ENCODE results near the gene BATF3. TPM values are rescaled to one million over a fixed set of nuclear protein-coding genes. Genes with fewer than 3 reads are reported as not detected.
"Not testable (repeated sequence)": the region's sequence is repeated elsewhere in the genome, so short reads cannot be mapped to it uniquely, and the experiment has no call there.

The BATF3 gene
- total RNA-seq, 4 donors from 2014 or later: 0.38 to 5.1 TPM; not detected in 2

- DNase-seq (no peak), ATAC-seq (no peak)
- no peaks in the 10 kb centered on the region for H3K36me3 ChIP-seq
- no peaks in the 10 kb centered on the region for H3K4me1 ChIP-seq
- TF ChIP-seq CTCF (IDR thresholded peaks at IDR 0.05 in 4 of 5, conservative IDR thresholded peaks at IDR 0.05 in 1 of 5) (no peak), POLR2A (IDR thresholded peaks at IDR 0.05) (no peak)
- H3K27me3 ChIP-seq: peaks cover 0 to 3% (median 0%) of the 10 kb centered on the region in 3 donors
- intact Hi-C loops (cut with DNase I; ENCODE audit: low total_unique reads) (no loop called here), in situ Hi-C loops (cut with MboI; ENCODE audit: low sequenced_read_pairs in 4 of 4) (no loop called here)
- no peak overlapping the region for H3K4me3 ChIP-seq
- H3K9me3 ChIP-seq: no peaks in the 10 kb centered on the region
- no peak overlapping the region for H3K27ac ChIP-seq
These were observed 18.9 kb upstream of the BATF3 start for GRCh38 chr1:212718499-212718898.

- H3K36me3 ChIP-seq: no peaks in the 10 kb centered on the region
- in situ Hi-C loops (cut with MboI; ENCODE audit: low sequenced_read_pairs in 4 of 4): no loop called here
- H3K9me3 ChIP-seq: no peaks in the 10 kb centered on the region
- no peak for ATAC-seq
- peaks cover 0 to 3% (median 0%) of the 10 kb centered on the region in 3 donors for H3K27me3 ChIP-seq
- H3K27ac ChIP-seq: no peak overlapping the region
- no peak overlapping the region for H3K4me3 ChIP-seq
- no peak for DNase-seq
- H3K4me1 ChIP-seq: no peaks in the 10 kb centered on the region
- TF ChIP-seq POLR2A (IDR thresholded peaks at IDR 0.05) (no peak), CTCF (IDR thresholded peaks at IDR 0.05 in 4 of 5, conservative IDR thresholded peaks at IDR 0.05 in 1 of 5) (no peak)
- intact Hi-C loops (cut with DNase I; ENCODE audit: low total_unique reads): no loop called here
These were observed 16.5 kb upstream of the BATF3 start for GRCh38 chr1:212716161-212716560.

- Histone ChIP-seq H3K4me1 (no peaks in the 10 kb centered on the region), H3K36me3 (no peaks in the 10 kb centered on the region), H3K9me3 (no peaks in the 10 kb centered on the region), H3K27ac (no peak overlapping the region), H3K4me3 (no peak overlapping the region), H3K27me3 (peaks cover 0 to 3% (median 0%) of the 10 kb centered on the region in 3 donors)
- TF ChIP-seq CTCF (IDR thresholded peaks at IDR 0.05 in 4 of 5, conservative IDR thresholded peaks at IDR 0.05 in 1 of 5) (no peak), POLR2A (IDR thresholded peaks at IDR 0.05) (no peak)
- no peak for DNase-seq
- in situ Hi-C loops (cut with MboI; ENCODE audit: low sequenced_read_pairs in 4 of 4) (no loop called here), intact Hi-C loops (cut with DNase I; ENCODE audit: low total_unique reads) (no loop called here)
- ATAC-seq: no peak
These were observed 14.0 kb upstream of the BATF3 start for GRCh38 chr1:212713465-212714136.

- H3K27me3 ChIP-seq: peaks cover 0 to 2% (median 0%) of the 10 kb centered on the region in 3 donors
- no peak overlapping the region for H3K27ac ChIP-seq
- no peaks in the 10 kb centered on the region for H3K4me1 ChIP-seq
- no peaks in the 10 kb centered on the region for H3K36me3 ChIP-seq
- H3K9me3 ChIP-seq: no peaks in the 10 kb centered on the region
- no peak for ATAC-seq
- H3K4me3 ChIP-seq: no peak overlapping the region
- in situ Hi-C loops (cut with MboI; ENCODE audit: low sequenced_read_pairs in 4 of 4): no loop called here
- no peak for DNase-seq
- intact Hi-C loops (cut with DNase I; ENCODE audit: low total_unique reads): no loop called here
- TF ChIP-seq CTCF (IDR thresholded peaks at IDR 0.05 in 4 of 5, conservative IDR thresholded peaks at IDR 0.05 in 1 of 5): no peak
- TF ChIP-seq POLR2A (IDR thresholded peaks at IDR 0.05): no peak
These were observed 13.0 kb upstream of the BATF3 start for GRCh38 chr1:212712451-212713303.

GRCh38 chr1:212711974-212712373 lies 12.3 kb upstream of the BATF3 start:
- H3K9me3 ChIP-seq; H3K27ac ChIP-seq; H3K27me3 ChIP-seq; H3K4me1 ChIP-seq; in situ Hi-C loops (cut with MboI; ENCODE audit: low sequenced_read_pairs in 4 of 4); intact Hi-C loops (cut with DNase I; ENCODE audit: low total_unique reads); H3K4me3 ChIP-seq; H3K36me3 ChIP-seq; DNase-seq; ATAC-seq: not testable (repeated sequence)

Data from gastrocnemius medialis (tissue), 4 donors.